ENCODE data around the gene SMYD5. TPM values are rescaled to one million over a fixed set of nuclear protein-coding genes. Genes with fewer than 3 reads are reported as not detected.
"Not testable (repeated sequence)": the region's sequence is repeated elsewhere in the genome, so short reads cannot be mapped to it uniquely, and the experiment has no call there.

SMYD5 gene
- total and polyA plus RNA-seq, 2 donors = 14.6 to 18.2 TPM

DNA sequence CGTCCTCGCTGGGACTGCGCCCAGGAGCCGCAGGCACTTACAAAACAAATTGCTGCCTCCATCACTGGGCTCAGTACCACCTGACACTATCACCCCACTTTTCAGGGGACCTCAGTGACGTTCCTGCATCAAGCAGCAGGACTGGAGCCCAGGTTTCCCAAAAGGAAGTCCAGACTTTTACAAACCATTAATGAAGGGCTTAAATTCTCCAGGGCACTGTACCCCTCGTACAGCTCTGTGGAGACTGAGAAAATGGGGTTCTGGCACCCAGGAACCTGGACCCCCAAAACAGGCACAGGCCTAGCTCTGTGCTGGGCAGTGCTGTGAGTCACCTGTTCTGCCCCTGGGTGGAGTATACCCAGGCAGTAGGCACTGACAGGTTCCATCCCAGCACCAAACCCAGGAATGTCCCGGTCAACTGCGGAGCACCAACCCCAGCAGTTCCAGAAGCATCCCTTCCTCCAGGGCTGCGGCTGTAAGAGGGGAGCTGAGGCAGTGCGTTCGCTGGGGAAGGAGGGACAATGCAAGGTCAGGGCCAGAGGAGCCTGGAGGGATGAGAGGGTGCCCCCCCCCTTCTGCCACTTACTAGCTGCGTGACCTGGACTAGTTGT, 36.3 kb upstream of the SMYD5 start:
- H3K4me3 ChIP-seq (ENCODE audit: low read depth, low read length) = no peak overlapping the region
- H3K36me3 ChIP-seq (ENCODE audit: insufficient read depth) = no peaks in the 10 kb centered on the region
- 17% methylated on average over 12 of the region's 12 CpGs for WGBS
- H3K27ac ChIP-seq (ENCODE audit: low read depth) = no peak overlapping the region
- peaks cover 3% of the 10 kb centered on the region for H3K4me1 ChIP-seq (ENCODE audit: insufficient read depth)
- no peak for DNase-seq (ENCODE audit: extremely low spot score)

DNA sequence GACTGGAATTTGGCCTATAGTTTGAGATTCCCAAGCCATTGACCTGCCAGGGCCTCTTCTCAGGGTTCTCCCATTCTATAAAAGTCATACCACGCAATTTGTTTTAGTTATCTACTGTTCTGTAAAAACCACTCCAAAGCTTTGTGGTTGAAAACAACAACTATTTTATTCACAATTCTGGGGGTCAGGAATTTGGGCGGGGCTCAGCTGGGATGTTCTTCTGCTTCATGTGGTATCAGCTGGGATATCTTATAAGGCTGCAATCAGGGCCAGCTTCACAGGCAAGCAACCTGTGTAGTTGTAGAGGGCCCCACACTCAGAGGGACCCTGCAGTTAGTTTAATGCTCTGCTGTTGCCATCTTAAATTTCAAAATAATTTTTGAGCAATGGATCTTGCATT, 28.1 kb upstream of the SMYD5 start:
- no peak for DNase-seq (ENCODE audit: extremely low spot score)
- Histone ChIP-seq H3K27ac (ENCODE audit: low read depth) (no peak overlapping the region), H3K36me3 (ENCODE audit: insufficient read depth) (no peaks in the 10 kb centered on the region), H3K4me1 (ENCODE audit: insufficient read depth) (no peaks in the 10 kb centered on the region), H3K4me3 (ENCODE audit: low read depth, low read length) (no peak overlapping the region)
- WGBS = 82% methylated on average over 2 of the region's 2 CpGs

DNA sequence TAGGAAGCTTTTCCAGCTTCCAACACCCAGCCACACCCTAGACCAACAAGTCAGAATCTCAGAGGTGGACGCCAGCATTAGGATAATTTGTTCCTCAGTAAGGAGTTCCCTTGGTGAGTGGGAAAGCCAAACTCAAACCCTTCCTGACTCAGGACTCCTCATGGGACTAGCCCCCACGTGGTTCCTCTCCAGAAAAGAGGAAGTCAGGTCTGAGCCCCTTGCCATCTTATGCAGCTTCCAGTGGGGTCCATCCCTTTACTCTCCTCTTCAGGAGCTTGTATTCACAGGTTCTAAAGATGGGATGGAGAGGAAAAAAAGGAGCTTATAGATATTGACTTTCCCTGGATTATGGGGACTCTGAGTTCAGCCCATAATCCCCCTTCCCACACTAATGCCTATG, 26.5 kb upstream of the SMYD5 start:
- Histone ChIP-seq H3K4me1 (ENCODE audit: insufficient read depth) (no peaks in the 10 kb centered on the region), H3K4me3 (ENCODE audit: low read depth, low read length) (no peak overlapping the region), H3K27ac (ENCODE audit: low read depth) (no peak overlapping the region), H3K36me3 (ENCODE audit: insufficient read depth) (no peaks in the 10 kb centered on the region)
- WGBS = 47% methylated on average over 2 of the region's 2 CpGs
- DNase-seq (ENCODE audit: extremely low spot score) = no peak

DNA sequence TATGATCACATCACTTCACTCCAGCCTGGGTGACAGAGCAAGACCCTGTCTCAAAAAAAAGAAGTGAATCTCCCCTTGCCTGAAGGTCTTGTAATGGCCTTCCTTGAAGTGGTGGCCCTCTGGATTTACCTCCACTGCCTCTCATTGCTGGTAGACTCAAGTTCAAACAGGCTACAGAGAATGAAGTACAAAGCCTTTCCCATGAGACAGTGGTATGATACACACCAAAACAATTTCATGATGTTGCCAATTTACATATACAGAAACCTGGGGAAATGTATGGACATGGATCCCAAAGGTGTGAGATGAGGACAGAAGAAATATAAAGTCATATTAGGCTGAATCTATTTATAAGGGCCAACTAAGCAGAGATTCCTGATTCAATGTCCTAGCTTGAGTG, 16.5 kb upstream of the SMYD5 start:
- no peaks in the 10 kb centered on the region for H3K36me3 ChIP-seq (ENCODE audit: insufficient read depth)
- no peak overlapping the region for H3K4me3 ChIP-seq (ENCODE audit: low read depth, low read length)
- H3K27ac ChIP-seq (ENCODE audit: low read depth) = no peak overlapping the region
- no peak for DNase-seq (ENCODE audit: extremely low spot score)
- H3K4me1 ChIP-seq (ENCODE audit: insufficient read depth) = no peaks in the 10 kb centered on the region

DNA sequence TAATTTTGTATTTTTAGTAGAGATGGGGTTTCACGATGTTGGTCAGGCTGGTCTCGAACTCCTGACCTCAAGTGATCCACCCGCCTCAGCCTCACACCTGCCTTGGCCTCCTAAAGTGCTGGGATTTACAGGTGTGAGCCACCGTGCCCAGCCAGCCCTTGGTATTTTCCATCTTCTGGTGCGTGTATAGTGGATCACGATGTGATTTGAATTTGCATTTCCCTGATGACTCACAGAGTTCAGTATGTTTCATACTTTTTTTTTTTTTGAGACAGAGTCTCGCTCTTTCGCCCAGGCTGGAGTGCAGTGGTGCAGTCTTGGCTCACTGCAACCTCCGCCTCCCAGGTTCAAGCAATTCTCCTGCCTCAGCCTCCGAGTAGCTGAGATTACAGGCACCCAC, 13.8 kb upstream of the SMYD5 start:
- not testable (repeated sequence) for H3K4me3 ChIP-seq (ENCODE audit: low read depth, low read length); H3K27ac ChIP-seq (ENCODE audit: low read depth); H3K4me1 ChIP-seq (ENCODE audit: insufficient read depth); H3K36me3 ChIP-seq (ENCODE audit: insufficient read depth); DNase-seq (ENCODE audit: extremely low spot score)
- 82% methylated on average over 10 of the region's 10 CpGs for WGBS

DNA sequence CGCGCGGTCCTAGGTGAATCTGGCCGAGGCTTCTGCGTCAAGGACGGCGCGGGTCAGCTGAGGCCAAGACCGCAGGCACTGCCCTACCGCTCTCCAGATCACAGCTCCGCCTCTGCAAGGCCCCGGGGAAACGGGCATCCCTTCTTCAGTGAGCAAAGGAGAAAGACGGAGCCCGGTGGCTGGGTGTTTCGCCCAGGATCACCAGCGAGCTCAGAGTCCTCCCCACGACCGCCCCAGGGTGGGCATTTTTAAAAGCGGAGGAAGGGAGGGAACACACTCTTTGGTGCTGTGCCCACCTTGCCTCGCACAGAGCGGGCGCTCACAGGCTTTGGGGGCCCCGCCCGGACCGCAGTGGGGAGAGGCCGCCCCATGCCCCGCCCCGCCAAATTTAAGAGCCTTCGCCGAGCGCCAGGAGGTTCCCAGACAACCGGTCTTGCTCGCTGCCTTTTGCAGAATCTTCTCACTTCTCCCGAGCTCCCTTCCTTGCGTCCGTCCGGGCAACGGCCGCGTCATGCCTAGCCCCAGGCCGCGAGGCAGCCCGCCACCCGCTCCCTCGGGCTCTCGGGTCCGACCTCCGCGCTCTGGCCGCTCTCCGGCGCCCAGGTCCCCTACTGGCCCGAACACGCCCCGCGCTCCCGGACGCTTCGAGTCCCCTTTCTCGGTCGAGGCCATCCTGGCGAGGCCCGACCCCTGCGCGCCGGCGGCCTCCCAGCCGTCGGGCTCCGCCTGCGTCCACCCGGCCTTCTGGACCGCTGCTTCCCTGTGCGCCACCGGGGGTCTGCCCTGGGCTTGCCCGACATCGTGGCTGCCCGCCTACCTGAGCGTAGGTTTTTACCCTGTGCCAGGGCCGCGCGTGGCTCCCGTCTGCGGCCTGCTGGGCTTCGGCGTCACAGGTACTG, 11.6 kb upstream of the SMYD5 start, which contains the start of gene NOTO:
Gene NOTO (plus strand): TSS at position 419 of the 899 bp plus-strand sequence. CDS start 93 bp downstream, at position 512.
- Histone ChIP-seq H3K36me3 (ENCODE audit: insufficient read depth) (no peaks in the 10 kb centered on the region), H3K27ac (ENCODE audit: low read depth) (no peak within 1 kb of the TSS), H3K4me1 (ENCODE audit: insufficient read depth) (peaks cover 2% of the 10 kb centered on the region), H3K4me3 (ENCODE audit: low read depth, low read length) (peak within 1 kb of the TSS; percentile 32)
- DNase-seq (ENCODE audit: extremely low spot score) = no peak
- 2% methylated on average over 87 of the region's 87 CpGs for WGBS

DNA sequence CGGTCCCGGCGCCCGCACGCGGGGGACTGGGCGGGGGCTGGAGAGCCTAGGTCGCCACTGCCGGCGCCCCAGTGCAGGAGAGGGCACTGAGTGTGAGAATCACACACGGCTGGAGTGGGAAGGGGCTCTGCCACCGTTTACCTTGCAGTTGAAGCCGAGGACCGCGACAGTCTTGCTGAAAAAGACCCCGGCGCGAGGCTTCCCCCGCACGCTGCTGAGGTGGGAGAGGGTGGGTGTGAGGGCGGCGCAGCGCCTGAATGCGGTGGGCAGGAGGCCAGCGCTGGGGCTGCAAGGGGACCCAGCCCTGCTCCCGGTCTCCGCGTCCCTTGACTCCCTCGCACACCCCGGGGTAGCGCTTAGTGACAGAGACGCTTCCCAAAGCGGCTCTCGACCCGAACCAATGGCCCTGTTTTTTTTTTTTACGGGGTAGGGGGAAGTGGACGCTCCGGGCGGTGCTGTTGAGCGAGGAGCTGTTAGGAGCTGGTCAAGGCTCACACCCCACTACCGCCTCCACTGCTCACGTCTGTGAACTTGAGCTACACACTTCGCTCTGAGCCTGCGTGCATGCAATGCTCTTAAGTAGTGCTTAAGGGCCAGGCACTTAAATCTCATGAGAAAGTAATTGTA, 10.9 kb upstream of the SMYD5 start:
- H3K36me3 ChIP-seq (ENCODE audit: insufficient read depth) = no peaks in the 10 kb centered on the region
- DNase-seq (ENCODE audit: extremely low spot score) = no peak
- 4% methylated on average over 44 of the region's 44 CpGs for WGBS
- peak overlapping the region; percentile 32 for H3K4me3 ChIP-seq (ENCODE audit: low read depth, low read length)
- H3K27ac ChIP-seq (ENCODE audit: low read depth) = no peak overlapping the region
- H3K4me1 ChIP-seq (ENCODE audit: insufficient read depth) = peaks cover 2% of the 10 kb centered on the region

DNA sequence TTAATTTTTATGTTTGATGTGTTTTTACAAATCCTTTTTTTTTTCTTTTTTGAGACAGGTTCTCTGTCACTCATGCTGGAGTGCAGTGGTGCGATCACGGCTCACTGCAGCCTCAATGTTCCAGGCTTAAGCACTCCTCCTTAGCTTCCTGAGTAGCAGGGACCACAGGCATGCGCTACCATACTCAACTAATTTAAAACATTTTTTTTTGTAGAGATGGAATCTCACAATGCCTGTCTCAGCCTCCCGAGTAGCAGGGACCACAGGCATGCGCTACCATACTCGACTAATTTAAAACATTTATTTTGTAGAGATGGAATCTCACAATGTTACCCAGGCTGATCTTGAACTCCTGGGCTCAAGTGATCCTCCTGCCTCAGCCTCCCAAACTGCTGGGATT, 8.4 kb upstream of the SMYD5 start:
- Histone ChIP-seq H3K36me3 (ENCODE audit: insufficient read depth) (no peaks in the 10 kb centered on the region), H3K27ac (ENCODE audit: low read depth) (no peak overlapping the region), H3K4me3 (ENCODE audit: low read depth, low read length) (no peak overlapping the region), H3K4me1 (ENCODE audit: insufficient read depth) (peaks cover 2% of the 10 kb centered on the region)
- no peak for DNase-seq (ENCODE audit: extremely low spot score)
- WGBS = 82% methylated on average over 6 of the region's 6 CpGs

DNA sequence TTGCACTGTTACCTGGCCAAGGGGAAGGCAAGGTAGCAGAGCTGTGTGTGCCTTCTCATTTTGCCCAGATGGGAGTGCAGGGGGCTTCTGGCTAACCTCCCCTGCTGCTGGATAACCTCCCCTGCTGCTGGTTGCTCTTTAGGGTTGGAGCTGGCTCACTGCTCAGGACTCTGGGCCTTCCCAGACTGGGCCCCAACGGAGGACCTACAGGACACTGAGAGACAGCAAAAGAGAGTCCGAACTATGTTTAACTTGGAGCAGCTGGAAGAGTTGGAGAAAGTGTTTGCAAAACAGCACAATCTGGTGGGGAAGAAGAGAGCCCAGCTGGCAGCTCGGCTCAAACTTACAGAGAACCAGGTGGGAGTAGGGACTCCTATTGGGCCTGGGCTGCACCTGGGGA, 5.8 kb upstream of the SMYD5 start:
- whole genome bisulfite sequencing = 52% methylated on average over 3 of the region's 3 CpGs
- Histone ChIP-seq H3K4me1 (ENCODE audit: insufficient read depth) (no peaks in the 10 kb centered on the region), H3K36me3 (ENCODE audit: insufficient read depth) (no peaks in the 10 kb centered on the region), H3K4me3 (ENCODE audit: low read depth, low read length) (no peak overlapping the region), H3K27ac (ENCODE audit: low read depth) (no peak overlapping the region)
- DNase-seq (ENCODE audit: extremely low spot score) = no peak

DNA sequence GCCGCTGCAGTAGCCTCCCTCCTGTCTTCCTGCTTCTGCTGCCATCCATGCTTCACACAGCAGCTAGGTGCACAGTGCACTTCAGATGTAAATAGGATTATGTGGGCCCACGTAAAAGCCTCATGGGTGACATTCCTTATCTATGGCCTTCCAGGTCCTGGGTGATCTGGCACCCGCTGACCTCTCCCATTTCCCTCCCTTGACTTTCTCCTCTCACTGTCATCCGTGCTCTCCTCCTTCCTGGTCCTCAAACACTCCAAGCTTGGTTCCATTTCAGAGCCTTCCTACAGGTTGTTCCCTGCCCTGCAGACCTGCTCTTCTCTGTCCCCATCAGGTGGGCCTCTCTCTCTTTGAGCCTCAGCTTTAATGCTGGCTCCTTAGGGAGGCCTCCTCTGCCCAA, 4.0 kb upstream of the SMYD5 start:
- H3K4me1 ChIP-seq (ENCODE audit: insufficient read depth) = no peaks in the 10 kb centered on the region
- DNase-seq (ENCODE audit: extremely low spot score) = no peak
- H3K27ac ChIP-seq (ENCODE audit: low read depth) = no peak overlapping the region
- 68% methylated on average over 4 of the region's 4 CpGs for WGBS
- H3K4me3 ChIP-seq (ENCODE audit: low read depth, low read length) = no peak overlapping the region
- H3K36me3 ChIP-seq (ENCODE audit: insufficient read depth) = no peaks in the 10 kb centered on the region

DNA sequence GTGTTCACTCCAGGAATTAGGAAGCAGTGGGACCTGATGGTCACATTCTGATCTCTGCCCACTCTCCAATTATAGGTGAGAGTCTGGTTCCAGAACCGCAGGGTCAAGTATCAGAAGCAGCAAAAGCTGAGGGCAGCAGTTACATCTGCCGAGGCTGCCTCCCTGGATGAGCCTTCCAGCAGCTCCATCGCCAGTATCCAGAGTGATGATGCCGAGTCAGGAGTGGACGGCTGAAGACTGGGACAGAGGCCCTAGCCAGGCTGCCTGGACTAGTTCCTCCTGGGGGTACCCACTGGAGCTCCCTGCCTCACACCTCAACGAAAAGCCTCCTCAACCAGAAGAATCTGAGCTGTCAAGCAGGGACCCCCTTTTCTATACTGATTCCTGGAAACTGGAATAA, 3.3 kb upstream of the SMYD5 start:
- 88% methylated on average over 6 of the region's 6 CpGs for WGBS
- no peak for DNase-seq (ENCODE audit: extremely low spot score)
- Histone ChIP-seq H3K36me3 (ENCODE audit: insufficient read depth) (no peaks in the 10 kb centered on the region), H3K4me1 (ENCODE audit: insufficient read depth) (no peaks in the 10 kb centered on the region), H3K27ac (ENCODE audit: low read depth) (no peak overlapping the region), H3K4me3 (ENCODE audit: low read depth, low read length) (no peak overlapping the region)

DNA sequence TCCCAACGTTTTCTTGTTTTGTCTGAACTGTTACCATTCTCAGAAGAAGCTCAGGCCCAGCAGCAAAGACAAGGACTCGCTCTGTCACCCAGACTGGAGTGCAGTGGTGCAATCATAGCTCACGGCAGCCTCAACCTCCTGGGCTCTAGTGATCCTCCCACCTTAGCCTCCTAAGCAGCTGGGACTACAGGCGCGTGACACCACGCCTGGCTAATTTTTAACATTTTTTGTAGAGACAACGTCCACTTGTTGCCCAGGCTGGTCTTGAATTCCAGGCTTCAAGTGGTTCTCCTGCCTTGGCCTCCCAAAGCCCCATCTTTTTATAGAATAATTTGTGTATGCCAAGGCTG, 2.0 kb upstream of the SMYD5 start:
- DNase-seq (ENCODE audit: extremely low spot score) = no peak
- no peak overlapping the region for H3K27ac ChIP-seq (ENCODE audit: low read depth)
- 74% methylated on average over 7 of the region's 7 CpGs for WGBS
- H3K36me3 ChIP-seq (ENCODE audit: insufficient read depth) = no peaks in the 10 kb centered on the region
- H3K4me1 ChIP-seq (ENCODE audit: insufficient read depth) = no peaks in the 10 kb centered on the region
- H3K4me3 ChIP-seq (ENCODE audit: low read depth, low read length) = no peak overlapping the region

DNA sequence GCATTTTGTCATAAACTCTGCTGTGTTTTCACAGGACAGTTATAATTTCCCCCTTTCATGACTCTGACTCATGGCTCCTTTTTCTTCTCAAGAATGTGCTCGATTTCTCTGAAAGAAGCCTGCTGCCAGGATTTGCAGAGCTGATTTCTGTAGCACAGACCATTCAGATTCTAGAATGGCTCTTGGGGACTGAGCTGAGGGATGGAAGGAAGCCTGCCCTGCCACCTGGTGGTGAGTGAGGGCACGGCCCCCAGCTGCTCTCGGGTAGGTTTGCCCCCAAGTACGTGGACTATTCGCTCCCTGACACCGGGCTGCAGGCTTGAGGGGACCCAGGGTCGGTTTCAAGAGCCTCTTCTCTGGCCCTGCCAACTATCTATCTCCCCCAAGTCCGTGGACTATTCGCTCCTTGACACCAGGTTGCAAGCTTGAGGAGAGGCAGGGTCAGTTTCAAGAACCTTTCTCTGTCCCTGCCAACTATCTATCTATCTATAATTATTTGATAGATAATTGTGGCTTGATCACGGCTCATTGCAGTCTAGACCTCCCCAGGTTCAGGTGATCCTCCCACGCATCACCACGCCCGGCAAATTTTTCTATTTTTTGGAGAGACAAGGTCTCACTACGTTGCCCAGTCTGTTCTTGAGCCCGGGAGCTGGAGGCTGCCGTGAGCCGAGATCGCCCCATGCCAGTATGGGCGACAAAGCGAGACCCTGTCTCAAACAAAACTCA, 1.4 kb upstream of the SMYD5 start:
- no peak overlapping the region for H3K4me3 ChIP-seq (ENCODE audit: low read depth, low read length)
- DNase-seq (ENCODE audit: extremely low spot score) = no peak
- no peaks in the 10 kb centered on the region for H3K36me3 ChIP-seq (ENCODE audit: insufficient read depth)
- H3K4me1 ChIP-seq (ENCODE audit: insufficient read depth) = no peaks in the 10 kb centered on the region
- WGBS = 56% methylated on average over 20 of the region's 20 CpGs
- no peak overlapping the region for H3K27ac ChIP-seq (ENCODE audit: low read depth)
